Subcutaneous adipose tissue (tissue), 4 donors: ENCODE results near the gene UBXN6. TPM values are rescaled to one million over a fixed set of nuclear protein-coding genes. Genes with fewer than 3 reads are reported as not detected.

Experiments used
- CTCF ChIP-seq: fragments of 450-650 bp; IDR thresholded peaks from one replicate; pipeline ENCODE4 v1.5.1; 2016; ENCODE audit warnings: low read depth, mild to moderate bottlenecking, control low read depth, antibody characterized with exemption, moderate library complexity
- total RNA-seq, 4 donors: library from RNA; depleted of rRNA; stranded (reverse); fragments of >200 nt; gene quantifications; one replicate each; pipeline ENCODE4 v1.1.0, GENCODE V29; 2016

The UBXN6 gene
- total RNA-seq, 4 donors from 2014 or later: 85.0 to 149 (median 102) TPM

GRCh38 chr19:4439243-4439642 is 18.4 kb downstream of the UBXN6 start:
- no peak for TF ChIP-seq CTCF

- no peak for TF ChIP-seq CTCF
Observed at GRCh38 chr19:4437103-4437502, 20.5 kb downstream of the UBXN6 start.

DNA sequence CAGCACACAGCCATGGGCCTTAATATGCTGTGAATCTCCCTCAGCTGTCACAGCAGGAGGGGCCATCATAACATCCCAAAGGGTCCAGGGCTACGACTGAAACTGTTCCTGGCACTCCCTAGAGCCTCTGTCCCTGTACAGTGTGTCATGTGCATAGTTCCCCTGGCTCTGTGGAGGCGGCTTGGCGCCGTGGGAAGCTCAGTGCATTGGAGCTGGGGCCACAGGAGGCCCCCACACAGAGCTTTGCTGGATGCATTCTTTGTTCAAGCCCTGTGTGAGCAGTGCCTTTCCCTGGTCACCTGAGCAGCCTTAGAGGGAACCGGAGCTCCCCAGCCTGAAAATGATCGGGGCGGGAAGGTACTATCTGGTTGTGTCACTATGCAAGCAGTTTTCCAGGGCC is 21.4 kb downstream of the UBXN6 start:
- no peak for TF ChIP-seq CTCF

- TF ChIP-seq CTCF: no peak
Observed at GRCh38 chr19:4434391-4434790, 23.2 kb downstream of the UBXN6 start.

- no peak for TF ChIP-seq CTCF
Observed at GRCh38 chr19:4432918-4433506, 24.6 kb downstream of the UBXN6 start.

- no peak for TF ChIP-seq CTCF
Observed at GRCh38 chr19:4431808-4432674, 25.6 kb downstream of the UBXN6 start.

GRCh38 chr19:4431296-4431695 is 26.3 kb downstream of the UBXN6 start:
- TF ChIP-seq CTCF: no peak
